GM04503 (cell line): ENCODE data around the gene GSTT4.
"Not testable (repeated sequence)": the region's sequence is repeated elsewhere in the genome, so short reads cannot be mapped to it uniquely, and the experiment has no call there.

ENCODE experiments used
- DNase-seq: peaks from one replicate; pipeline ENCODE4 v3.0.0-alpha.2; 2012; ENCODE audit warnings: low read depth

The GSTT4 gene

DNA sequence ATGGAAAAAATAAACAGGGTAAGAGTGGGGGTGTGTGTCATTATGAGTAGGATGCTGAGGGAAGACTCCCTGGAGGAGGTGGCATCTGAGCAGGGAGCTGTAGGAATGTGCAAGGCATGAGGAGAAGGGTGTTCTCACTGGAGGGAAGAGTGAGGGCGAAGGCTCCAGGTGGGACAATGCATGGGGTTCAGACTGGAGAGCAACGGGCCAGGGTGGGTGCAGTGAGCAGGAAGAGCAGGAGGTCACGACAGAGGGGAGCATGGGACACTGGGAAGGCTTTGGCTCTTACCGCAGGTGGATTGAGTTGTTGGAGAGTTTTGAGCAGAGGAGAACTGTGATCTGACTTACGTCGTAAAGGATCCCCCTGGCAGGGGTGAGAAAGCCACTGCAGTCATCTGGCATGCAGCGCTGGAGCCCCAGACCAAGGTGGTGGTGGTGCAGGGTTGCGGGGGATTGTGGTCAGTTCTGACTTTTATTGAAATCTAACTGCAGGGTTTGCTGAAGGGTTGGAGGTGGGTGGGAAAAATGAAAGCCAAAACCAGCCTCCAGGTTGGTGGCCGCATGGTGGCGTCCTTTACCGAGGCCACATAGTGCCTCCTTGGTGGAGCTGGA is 52.4 kb downstream of the GSTT4 start:
- not testable (repeated sequence) for DNase-seq

GRCh38 chr22:23951383-23951782 is 53.9 kb downstream of the GSTT4 start:
- DNase-seq, result not testable (repeated sequence)

GRCh38 chr22:23949764-23950163 is 55.5 kb downstream of the GSTT4 start:
- not testable (repeated sequence) for DNase-seq
